Left renal pelvis (tissue), 4 donors: ENCODE data around the gene KRTAP12-2. TPM values are rescaled to one million over a fixed set of nuclear protein-coding genes. Genes with fewer than 3 reads are reported as not detected.
"Not testable (repeated sequence)": the region's sequence is repeated elsewhere in the genome, so short reads cannot be mapped to it uniquely, and the experiment has no call there.

ENCODE experiments used
- DNase-seq, 4 donors: peaks; one replicate each; pipeline ENCODE4 v3.0.0-alpha.2; 2013; ENCODE audit warnings: low read depth in 4 of 4, low spot score in 3 of 4
- polyA plus RNA-seq, 4 donors: library from polyadenylated mRNA; unstranded; fragments of 120-200 nt; gene quantifications; one replicate each; pipeline ENCODE4 v1.2.1, GENCODE V29; 2013; ENCODE audit not compliant: insufficient read length in 4 of 4

The KRTAP12-2 gene
- polyA plus RNA-seq, 4 donors, result not detected

DNA sequence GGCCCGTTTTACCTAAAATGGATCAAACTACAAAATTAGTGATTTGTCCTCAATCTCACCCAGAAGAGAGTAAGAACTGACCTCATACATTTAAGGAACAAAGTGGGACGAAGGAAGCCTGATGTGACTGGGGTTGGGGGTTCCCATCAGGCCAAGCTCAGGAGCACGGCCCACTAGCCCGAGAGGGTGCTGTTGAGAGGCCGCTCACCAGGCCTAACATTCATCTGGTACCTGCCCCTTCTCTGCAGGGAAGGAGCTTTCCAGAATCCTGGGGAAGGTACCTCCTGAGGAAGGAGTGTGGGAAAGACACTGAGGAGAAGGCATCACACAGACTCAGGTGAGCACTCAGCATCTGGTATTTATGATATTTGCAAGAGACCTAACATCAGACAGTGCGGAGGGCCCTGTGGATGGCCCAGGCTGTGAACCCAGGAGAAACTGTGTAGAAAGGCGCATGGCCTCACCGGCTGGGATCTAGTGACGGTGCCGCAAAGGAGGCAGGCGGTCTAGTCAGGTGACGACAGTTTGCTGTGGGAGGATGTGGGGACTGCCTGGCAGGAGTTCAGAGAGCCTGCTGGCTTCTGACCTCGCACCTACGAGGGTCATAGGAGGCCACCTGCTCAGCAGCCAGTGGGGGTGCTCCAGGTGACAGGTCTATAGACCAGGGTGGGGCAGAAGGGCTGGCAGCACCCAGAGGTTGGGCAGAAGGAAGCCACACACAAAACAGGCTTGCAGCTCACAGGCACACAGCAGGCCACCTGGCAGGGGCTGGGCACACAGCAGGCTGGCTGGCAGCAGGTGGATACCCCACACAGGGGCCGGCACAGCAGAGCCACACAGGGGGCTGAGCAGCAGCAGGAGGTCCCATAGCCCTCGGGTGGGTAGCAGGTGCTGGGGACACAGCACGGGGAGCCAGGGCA is 12.8 kb downstream of the KRTAP12-2 start:
- no peak for DNase-seq

DNA sequence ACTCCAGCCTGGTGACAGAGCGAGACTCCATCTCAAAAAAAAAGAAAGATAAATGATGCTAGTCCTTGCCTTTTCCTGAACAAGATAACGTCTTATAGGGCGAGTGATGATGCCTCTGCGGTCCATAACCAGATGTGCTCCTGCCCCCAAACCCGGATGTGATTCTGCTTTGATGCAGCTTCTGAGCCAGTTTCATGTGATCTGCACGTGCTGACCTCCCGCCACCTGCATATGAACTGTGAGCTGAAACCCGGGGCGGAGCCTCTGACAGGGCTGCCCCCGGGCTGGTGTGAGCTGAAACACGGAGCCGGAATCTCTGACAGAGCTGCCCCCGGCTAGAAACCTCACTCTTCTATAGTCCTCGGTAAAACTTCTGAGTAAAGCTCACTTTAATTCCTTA is 13.6 kb downstream of the KRTAP12-2 start:
- DNase-seq, result no peak

DNA sequence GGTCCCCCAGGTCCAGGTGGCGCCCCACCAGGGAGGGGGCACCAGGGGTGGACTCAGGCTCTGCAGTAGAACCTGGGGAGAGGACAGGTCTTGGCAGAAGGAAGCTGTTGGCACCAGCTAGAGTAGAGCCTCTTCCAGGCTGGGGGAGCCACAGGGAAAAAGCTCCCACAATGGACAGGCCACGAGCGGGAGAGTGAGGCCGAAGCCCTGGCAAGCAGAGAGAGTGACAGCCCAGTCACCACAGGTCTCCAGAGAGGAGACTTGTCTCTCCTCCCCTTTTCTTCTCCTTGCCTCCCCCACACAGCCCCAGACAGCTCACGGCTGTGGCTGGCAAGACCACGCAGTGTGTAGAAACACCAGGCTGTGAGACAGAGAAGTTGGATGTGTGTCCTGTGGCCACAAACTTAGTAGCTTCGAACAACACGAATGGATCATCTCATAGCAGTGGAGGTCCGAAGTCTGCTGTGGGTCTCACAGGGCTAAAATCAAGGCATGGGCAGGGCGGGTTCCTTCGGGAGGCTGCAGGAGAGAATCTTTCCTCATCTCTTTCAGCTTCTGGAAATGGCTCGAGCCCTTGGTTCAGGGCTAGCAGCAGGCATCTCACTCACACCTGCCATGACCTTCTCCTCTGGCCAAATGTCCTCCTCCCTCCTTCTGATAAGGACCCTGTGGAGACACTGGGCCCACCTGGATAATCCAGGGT is 15.6 kb downstream of the KRTAP12-2 start:
- DNase-seq, result no peak

DNA sequence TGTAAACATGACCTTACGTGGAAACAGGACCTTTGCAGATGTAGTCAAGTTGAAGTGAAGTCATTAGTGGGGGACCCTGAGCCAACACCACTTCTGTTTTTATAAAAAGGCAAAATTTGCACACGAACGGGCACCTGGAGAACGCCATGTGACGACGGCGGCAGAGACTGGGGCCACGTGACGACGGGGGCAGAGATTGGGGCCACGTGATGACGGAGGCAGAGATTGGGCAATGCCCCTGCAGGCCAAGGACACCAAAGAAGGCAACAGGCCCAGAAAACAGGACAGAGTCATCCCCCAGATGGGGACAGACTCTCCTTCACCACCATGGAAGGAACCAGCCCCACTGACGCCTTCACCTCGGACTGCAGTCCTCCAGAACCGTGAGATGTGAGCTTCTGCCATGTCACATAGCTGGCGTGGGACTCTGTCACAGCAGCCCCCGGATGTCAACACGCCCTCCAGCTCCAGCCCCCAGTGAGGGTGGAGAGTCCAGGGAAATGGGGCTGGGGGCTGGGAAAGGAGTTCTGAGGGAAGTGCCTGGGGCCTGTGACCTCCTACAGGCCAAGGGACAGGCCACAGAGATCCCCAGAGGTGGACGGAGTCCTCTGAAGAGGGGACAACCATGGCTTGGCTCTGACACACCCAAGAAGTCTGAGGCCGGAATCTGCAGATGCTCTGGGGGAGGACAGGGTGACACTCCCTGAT is 16.3 kb downstream of the KRTAP12-2 start:
- no peak for DNase-seq

DNA sequence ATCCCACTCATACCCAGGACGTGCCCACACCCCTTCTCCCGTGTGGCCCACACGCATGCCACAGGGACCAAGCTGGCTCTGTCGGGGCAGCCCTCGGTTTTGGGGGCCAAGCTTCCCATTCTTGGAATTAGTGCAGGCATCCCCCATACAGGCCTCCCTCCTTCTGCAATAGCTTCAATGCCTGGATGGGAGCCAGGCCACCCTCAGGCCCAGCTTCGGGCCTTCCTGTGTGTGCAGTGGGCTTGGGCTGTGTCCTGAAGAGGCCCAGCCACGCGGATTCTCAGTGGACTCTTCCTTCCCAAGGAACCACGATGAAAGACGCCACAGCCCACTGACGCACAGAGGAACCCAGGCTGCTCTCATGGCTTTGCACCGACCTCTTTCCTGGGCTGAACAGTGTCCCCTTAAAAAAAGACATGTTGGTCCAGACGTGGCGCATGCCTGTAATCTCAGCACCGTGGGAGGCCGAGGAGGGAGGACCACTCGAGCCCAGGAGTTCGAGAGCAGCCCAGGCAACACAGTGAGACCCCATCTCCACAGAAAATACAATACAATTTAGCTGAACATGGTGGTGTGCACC is 17.1 kb downstream of the KRTAP12-2 start:
- DNase-seq, result no peak

DNA sequence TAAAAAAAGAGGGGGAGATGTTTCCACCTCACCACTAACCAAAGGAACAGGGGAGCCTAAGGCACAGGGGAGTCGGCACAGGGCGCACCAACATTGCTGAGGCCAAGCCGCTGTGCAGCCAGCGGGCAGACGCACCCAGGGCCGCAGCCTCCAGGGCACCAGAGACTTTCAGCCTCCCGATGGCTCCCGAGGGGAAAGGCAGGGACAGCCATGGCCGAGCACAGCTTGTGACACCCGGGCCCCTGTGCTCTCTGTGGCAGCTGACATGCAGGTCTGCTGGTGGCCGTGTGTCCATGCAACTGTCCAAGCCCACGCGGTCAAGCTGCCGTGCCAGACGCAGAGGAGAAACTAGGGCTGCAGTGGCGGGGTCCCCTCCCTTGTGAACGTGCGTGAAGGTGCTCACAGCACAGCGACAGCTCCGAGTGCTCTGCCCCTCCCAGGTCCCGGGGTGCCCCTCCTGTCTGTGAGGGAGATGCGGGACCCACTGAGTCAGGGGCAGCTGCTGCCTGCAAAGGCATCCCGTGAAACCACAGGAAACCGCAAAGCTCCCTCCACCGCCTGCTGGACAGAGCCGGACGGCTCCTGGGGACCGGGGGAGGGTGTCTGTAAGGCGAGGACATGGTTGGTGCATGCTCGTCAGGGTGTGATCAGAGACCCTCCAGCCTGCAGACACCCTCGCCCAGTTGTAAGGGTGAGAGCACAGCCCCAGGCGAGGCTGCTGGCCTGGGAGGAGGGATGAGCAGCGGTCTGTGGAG is 18.0 kb downstream of the KRTAP12-2 start:
- no peak for DNase-seq

DNA sequence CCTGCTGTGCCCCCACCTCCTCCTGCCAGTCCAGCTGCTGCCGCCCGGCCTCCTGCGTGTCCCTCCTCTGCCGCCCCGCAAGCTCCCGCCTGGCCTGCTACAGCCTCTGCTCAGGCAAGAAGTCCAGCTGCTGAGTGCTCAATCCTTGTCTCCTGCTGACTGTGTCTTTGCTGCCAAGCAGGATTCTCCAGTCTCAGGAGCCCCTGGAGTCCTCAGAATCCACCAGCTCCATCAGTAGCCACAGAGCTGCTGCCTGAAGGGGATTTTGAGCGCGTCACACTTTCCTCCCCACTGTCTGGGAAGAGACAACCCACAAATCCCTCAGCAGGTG is 19.5 kb downstream of the KRTAP12-2 start:
- no peak for DNase-seq

DNA sequence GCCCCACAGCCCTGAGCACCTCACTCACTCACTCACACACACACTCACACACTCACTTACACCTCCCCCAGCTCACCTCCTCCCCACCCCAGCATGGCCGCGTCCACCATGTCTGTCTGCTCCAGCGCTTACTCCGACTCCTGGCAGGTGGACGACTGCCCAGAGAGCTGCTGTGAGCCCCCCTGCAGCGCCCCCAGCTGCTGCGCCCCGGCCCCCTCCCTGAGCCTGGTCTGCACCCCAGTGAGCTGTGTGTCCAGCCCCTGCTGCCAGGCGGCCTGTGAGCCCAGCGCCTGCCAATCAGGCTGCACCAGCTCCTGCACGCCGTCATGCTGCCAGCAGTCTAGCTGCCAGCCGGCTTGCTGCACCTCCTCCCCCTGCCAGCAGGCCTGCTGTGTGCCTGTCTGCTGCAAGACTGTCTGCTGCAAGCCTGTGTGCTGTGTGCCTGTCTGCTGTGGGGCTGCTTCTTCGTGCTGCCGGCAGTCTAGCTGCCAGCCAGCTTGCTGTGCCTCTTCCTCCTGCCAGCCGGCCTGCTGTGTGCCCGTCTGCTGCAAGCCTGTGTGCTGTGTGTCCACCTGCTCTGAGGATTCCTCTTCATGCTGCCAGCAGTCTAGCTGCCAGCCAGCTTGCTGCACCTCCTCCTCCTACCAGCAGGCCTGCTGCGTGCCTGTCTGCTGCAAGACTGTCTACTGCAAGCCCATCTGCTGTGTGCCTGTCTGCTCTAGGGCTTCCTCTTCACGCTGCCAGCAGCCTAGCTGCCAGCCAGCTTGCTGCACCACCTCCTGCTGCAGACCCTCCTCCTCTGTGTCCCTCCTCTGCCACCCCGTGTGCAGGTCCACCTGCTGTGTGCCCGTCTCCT is 20.1 kb downstream of the KRTAP12-2 start, which contains the start of gene KRTAP10-11:
Gene KRTAP10-11, plus strand, starts transcription at position 49 of the 856 bp plus-strand sequence. Its CDS starts 45 bp downstream, at position 94.
- not testable (repeated sequence) for DNase-seq

DNA sequence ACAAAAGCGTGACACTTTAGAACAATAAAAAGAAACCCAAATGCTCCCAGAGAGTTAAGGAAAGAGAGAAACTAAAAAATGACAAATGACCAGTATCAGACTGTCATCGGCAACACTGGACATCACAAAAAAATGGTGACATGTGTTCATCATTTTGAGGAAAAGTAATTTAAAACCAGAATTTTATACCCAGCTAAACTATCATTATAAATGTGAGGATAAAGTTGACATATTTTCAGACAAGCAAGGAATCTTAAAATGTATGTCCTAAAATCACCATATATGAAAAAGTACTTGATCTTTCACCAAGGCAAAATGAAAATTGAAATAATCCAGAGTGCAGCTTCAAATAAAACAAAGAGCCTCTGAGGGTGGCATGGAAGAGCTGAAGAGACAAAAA is 21.8 kb downstream of the KRTAP12-2 start:
- DNase-seq, result no peak

DNA sequence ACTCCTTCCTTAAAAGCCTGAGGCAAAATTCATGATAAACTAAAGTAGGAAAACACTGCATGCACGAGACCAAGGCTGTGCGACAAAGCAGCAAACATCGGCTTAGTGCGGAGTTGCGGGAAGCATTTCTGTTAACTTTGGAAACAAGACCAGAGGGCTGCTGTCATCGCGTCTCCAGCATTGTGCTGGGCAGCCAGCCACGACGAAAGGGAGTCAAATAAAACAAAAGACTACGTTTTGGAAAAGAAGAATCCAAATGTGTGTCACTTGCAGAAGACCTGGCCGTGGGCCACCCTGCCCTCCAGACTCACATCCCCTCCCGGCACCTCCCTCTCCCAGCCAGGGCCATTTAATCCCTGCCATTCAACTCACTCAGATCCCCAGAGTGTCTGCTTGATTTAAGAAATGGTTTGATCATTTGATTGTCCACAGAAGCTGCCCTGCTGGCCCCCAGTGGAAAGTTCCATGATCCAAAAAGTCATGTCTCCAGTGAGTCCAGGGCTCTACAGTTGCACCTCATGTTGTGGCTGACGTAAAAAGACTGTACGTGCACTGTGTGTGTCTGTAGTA is 22.9 kb downstream of the KRTAP12-2 start:
- no peak for DNase-seq

DNA sequence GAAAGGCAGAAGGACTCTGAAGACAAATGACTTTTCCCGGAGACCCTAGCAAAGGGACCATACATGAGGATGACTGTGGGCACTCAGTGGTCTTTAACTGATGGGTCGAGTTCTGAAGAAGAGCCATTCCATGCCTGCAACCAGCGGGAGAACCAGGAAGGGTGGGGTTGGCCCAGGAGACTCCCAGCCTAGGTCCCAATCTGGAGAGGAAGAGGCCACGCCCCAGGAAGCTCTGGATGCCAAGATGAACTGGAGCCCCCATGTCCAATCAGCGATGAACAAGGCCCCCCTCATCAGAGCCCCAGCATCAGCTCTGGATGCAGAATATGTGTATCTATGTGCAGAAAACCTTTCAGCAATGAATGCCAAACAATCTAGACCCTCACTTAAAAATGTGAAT is 26.0 kb downstream of the KRTAP12-2 start:
- DNase-seq, result no peak

DNA sequence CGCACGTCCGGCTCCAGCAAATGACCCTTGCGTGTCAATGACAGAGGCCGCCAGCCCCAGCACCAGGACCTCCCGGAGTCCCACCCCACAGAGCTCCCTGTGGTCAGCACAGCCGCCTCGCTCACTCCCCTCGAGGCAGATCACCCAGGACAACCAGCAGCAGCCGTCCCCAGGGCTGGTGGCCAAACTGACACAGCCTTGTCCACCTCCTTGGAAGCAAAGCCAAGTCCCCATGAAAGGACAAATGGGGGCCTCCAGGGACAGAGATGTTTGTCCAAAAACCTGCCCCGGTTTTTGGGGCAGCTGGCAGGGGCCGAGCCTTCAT is 27.4 kb downstream of the KRTAP12-2 start:
- DNase-seq, result no peak

DNA sequence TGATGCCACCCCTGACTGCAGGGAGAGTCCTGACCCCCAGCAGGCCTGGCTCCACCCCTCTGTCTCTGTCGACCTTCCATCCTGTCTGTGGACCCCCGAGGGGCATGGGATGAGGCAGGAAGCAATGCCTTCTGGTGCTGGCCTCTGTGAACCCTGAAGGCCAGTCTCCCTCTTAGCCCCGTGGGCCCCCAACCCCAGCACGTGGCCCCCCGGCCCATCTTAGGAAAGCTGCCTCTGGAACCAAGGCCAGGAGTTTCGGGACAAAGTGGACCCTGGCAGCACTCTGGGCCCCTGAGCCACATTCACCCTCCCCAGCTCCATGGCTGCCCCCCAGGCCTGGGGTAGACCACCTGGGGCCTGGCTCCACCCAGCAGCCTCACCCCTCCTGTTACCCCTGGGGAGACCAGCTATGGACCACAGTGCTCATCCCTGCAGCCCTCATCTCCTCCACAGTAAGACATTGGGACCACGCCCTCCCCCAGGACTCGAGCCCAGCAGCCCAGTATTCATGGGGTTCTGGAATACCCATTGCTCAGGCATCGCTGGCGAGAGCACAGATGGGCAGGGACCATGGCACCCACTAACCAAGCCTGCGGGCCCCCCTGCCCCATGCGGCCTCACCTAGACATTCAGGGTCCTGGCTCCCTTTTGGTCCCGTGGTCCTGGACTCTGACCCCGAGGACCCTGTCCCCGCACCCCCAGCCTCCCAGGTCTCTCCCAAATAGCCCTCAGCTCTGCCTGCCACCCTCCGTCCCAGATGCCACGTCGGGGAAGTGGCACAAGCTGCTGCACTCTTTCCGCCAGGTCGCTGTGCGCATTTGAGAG is 28.0 kb downstream of the KRTAP12-2 start:
- DNase-seq, result not testable (repeated sequence)

DNA sequence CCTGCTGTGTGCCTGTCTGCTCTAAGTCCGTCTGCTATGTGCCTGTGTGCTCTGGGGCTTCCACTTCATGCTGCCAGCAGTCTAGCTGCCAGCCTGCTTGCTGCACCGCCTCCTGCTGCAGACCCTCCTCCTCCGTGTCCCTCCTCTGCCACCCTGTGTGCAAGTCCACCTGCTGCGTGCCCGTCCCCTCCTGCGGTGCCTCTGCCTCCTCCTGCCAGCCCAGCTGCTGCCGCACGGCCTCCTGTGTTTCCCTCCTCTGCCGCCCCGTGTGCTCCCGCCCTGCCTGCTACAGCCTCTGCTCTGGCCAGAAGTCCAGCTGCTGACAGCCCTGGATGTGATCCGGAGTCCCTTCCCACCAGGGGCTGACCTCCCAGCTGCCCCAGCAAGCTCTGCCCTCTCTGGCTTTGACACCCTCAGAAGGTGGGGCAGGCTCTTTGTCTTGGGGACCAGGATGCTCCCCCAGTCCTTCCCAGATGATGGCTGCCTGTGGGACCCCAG is 28.8 kb downstream of the KRTAP12-2 start:
- not testable (repeated sequence) for DNase-seq

DNA sequence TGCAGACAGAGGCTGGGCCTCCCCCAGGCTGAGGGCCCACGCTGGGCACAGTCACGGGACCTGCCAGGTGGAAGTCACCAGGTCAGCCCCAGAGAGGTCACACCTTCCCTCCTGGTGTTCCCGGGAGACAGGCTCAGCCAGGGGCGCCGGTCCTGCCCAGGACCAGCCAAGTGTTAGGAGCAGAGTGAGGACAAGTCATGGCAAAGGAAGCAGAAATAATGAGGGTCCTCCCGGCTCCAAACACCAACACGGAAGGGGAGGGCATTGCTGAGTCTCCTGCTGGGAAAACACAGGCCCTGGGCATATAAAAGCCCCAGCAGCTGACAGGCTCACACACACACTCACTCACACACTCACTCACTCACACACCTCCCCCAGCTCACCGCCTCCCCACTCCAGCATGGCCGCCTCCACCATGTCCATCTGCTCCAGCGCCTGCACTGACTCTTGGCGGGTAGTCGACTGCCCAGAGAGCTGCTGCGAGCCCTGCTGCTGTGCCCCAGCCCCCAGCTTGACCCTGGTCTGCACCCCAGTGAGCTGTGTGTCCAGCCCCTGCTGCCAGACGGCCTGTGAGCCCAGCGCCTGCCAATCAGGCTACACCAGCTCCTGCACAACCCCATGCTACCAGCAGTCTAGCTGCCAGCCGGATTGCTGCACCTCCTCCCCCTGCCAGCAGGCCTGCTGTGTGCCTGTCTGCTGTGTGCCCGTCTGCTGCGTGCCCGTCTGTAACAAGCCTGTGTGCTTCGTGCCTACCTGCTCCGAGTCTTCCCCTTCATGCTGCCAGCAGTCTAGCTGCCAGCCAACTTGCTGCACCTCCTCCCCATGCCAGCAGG is 29.5 kb downstream of the KRTAP12-2 start, which contains the start of gene KRTAP10-10:
Gene KRTAP10-10, plus strand, starts transcription at position 339 of the 833 bp plus-strand sequence. Its CDS starts 62 bp downstream, at position 401.
- DNase-seq, result no peak

DNA sequence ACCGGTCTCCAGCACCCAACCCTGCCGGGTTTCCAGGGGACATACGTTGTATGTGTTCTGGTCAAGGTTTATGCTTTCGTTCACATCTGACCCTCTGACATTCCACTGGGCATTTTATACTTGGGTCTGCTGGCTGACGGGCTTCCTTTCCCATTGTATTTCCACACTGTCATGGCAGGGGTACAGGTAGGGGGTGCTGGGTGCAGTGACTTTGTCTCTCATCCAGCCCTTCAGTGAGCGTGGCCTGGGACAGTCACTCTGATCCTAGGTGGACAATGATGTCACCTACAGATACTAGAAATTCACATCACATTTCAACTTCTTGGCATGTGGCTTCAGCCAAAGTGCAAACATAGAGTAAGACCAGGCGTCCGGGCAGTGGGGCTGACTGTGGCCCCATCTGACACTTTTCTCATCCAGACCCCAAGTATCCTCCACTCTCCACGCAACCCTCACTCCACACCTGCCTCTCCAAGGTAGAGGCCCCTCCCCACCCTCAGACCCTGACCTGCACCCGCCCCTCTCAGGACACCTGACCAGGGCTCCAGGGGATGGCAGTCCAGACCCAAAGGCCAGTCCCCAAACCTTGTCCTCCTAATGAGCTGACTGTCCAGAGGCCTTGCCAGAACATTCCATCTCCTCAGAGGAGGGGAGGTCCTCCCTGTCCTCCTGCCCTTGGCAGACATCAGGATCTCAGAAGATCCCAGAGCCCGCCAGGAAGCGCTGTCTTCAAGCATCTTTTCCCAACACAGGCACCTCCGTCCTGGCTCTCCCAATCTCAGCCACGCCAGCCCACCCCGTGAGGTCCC is 30.3 kb downstream of the KRTAP12-2 start:
- DNase-seq, result no peak
